Panc1 (cell line): ENCODE data around the gene TTC16. TPM values are rescaled to one million over a fixed set of nuclear protein-coding genes. Genes with fewer than 3 reads are reported as not detected.

Experiments
- ATAC-seq: fragments of 200-7000 bp; cut with Tn5 transposase; 2 replicates; pipeline ENCODE4 v1.9.1; 2020; ENCODE audit warnings: mild to moderate bottlenecking, moderate library complexity
- BruUV-seq: library from RNA; stranded (reverse); fragments of 400-500 nt; replicated peaks from 2 replicates; lab custom pipeline; 2021; lab: Mats Ljungman, UMichigan
- CTCF ChIA-PET: fragments of 300-600 bp; sonication (Branson Sonifier 250); formaldehyde crosslinking; loops from one replicate; lab custom pipeline; 2022; ENCODE audit warnings: antibody characterized with exemption; lab: Charles Lee
- POLR2A ChIA-PET: fragments of 300-600 bp; sonication (Branson Sonifier 250); formaldehyde crosslinking; loops from one replicate; lab custom pipeline; 2022; ENCODE audit warnings: antibody characterized with exemption; lab: Charles Lee
- DNase-seq: peaks from one replicate; pipeline ENCODE4 v3.0.0-alpha.2; 2010; ENCODE audit warnings: low read depth, low spot score
- H3K27ac ChIP-seq: 2 replicates; pipeline ENCODE4 v1.5.1; 2011; ENCODE audit warnings: mild to moderate bottlenecking, low read length, inconsistent platforms
- H3K27me3 ChIP-seq: fragments of 200-500 bp; sonication (Bioruptor generic); 2 replicates; pipeline ENCODE4 v1.6.0; 2014; ENCODE audit warnings: low read length, inconsistent platforms; ENCODE audit not compliant: control insufficient read depth, insufficient read depth
- H3K36me3 ChIP-seq: fragments of 200-500 bp; sonication (Bioruptor generic); 2 replicates; pipeline ENCODE4 v1.5.1; 2014; ENCODE audit warnings: inconsistent platforms, mild to moderate bottlenecking, low read length, moderate library complexity; ENCODE audit not compliant: control insufficient read depth, insufficient read depth
- H3K4me1 ChIP-seq: 2 replicates; pipeline ENCODE4 v1.5.1; 2011; ENCODE audit warnings: inconsistent platforms, mild to moderate bottlenecking, low read length, moderate library complexity; ENCODE audit not compliant: control insufficient read depth, insufficient read depth
- H3K4me3 ChIP-seq, 2 experiments: 2 replicates each; pipeline ENCODE4 v1.5.1; 2011 to 2012; ENCODE audit warnings: low read depth in 2 of 2, low read length in 2 of 2, mild to moderate bottlenecking in 2 of 2, inconsistent platforms in 1 of 2, moderate library complexity in 1 of 2
- H3K9me3 ChIP-seq: fragments of 200-500 bp; sonication (Bioruptor generic); 2 replicates; pipeline ENCODE4 v1.5.1; 2014; ENCODE audit warnings: low read depth, mild to moderate bottlenecking, inconsistent platforms, low read length, moderate library complexity; ENCODE audit not compliant: control insufficient read depth, insufficient read depth
- CTCF ChIP-seq: fragments of 450-650 bp; IDR thresholded peaks from 2 replicates; pipeline ENCODE4 v1.5.1; 2017; ENCODE audit warnings: mild to moderate bottlenecking
- POLR2AphosphoS5 ChIP-seq: IDR thresholded peaks from 2 replicates; pipeline ENCODE4 v1.6.1; 2012; ENCODE audit warnings: mild to moderate bottlenecking, low read depth, low read length, moderate library complexity
- SIN3A ChIP-seq: IDR thresholded peaks from 2 replicates; pipeline ENCODE4 v1.6.1; 2012; ENCODE audit warnings: low read depth, mild to moderate bottlenecking, low read length, moderate library complexity, borderline replicate concordance; ENCODE audit not compliant: insufficient read depth
- TCF7L2 ChIP-seq: IDR thresholded peaks from 2 replicates; pipeline ENCODE4 v1.6.1; 2011; ENCODE audit warnings: mild to moderate bottlenecking, low read depth, low read length, inconsistent platforms
- in situ Hi-C: cut with HindIII; loops from 2 replicates; pipeline ENCODE4 v1.10.0; 2016; ENCODE audit warnings: low sequenced_read_pairs, low pct_unique_long_range_greater_than_20kb
- intact Hi-C: fragments of 100-400 bp; cut with micrococcal nuclease; formaldehyde crosslinking; loops from one replicate; pipeline ENCODE4 v1.10.0; 2022; ENCODE audit not compliant: unreplicated experiment
- total RNA-seq: library from RNA; stranded (reverse); gene quantifications from one replicate; pipeline ENCODE4 v1.2.1, GENCODE V29; 2021; ENCODE audit not compliant: unreplicated experiment
- TF ChIP-seq, protein P1 (sequence below), 2 experiments: IDR thresholded peaks; 2 replicates each; pipeline ENCODE4 v1.6.1; 2011 to 2012; ENCODE audit warnings: low read depth in 2 of 2, control low read depth in 1 of 2, low read length in 1 of 2, mild to moderate bottlenecking in 1 of 2, moderate library complexity in 1 of 2; ENCODE audit not compliant: insufficient read depth in 1 of 2

Gene TTC16
- total RNA-seq, 1 experiment from 2014 or later, result 0.05 TPM

DNA sequence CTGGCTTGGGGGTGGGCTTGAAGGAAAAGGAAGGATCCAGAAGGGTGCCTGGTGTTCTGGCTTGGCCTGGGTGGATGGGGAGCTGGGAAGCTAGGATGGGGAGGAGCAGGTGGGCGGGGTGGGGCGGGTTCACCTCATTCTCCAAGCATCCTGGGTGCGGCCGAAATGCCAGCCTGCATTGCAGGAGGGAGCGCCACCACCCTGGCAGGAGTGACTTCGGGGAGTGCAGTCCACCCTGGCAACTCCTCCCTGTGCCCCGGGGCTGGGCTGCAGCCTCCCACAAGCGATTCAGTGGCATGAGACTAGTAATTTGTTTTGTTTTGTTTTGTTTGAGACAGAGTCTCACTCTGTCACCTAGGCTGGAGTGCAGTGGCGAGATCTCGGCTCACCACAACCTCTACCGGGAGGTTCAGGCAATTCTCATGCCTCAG is 5.5 kb downstream of the TTC16 start:
- ChIA-PET CTCF (interaction anchor here (0.5 to 0.6 kb wide), 2 partner anchors 13 to 42 kb away, joined by 3 read pairs; partner anchors contain the start of gene TOR2A), POLR2A (no interaction called here)
- Histone ChIP-seq H3K4me1 (peaks cover 3% of the 10 kb centered on the region; the same call in 1 of the 2 replicates), H3K36me3 (no peaks in the 10 kb centered on the region), H3K27ac (no peak overlapping the region), H3K27me3 (no peaks in the 10 kb centered on the region), H3K9me3 (no peaks in the 10 kb centered on the region), H3K4me3 (no peak overlapping the region)
- ATAC-seq (peak; percentile 65), DNase-seq (no peak)
- in situ Hi-C loops (no loop called here), intact Hi-C loops (no loop called here)
- TF ChIP-seq CTCF (no peak), SIN3A (no peak), POLR2AphosphoS5 (no peak), TCF7L2 (no peak)
- TF ChIP-seq, protein P1, sequence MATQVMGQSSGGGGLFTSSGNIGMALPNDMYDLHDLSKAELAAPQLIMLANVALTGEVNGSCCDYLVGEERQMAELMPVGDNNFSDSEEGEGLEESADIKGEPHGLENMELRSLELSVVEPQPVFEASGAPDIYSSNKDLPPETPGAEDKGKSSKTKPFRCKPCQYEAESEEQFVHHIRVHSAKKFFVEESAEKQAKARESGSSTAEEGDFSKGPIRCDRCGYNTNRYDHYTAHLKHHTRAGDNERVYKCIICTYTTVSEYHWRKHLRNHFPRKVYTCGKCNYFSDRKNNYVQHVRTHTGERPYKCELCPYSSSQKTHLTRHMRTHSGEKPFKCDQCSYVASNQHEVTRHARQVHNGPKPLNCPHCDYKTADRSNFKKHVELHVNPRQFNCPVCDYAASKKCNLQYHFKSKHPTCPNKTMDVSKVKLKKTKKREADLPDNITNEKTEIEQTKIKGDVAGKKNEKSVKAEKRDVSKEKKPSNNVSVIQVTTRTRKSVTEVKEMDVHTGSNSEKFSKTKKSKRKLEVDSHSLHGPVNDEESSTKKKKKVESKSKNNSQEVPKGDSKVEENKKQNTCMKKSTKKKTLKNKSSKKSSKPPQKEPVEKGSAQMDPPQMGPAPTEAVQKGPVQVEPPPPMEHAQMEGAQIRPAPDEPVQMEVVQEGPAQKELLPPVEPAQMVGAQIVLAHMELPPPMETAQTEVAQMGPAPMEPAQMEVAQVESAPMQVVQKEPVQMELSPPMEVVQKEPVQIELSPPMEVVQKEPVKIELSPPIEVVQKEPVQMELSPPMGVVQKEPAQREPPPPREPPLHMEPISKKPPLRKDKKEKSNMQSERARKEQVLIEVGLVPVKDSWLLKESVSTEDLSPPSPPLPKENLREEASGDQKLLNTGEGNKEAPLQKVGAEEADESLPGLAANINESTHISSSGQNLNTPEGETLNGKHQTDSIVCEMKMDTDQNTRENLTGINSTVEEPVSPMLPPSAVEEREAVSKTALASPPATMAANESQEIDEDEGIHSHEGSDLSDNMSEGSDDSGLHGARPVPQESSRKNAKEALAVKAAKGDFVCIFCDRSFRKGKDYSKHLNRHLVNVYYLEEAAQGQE (IDR thresholded peaks at IDR 0.05; ENCODE audit: insufficient read depth in 1 of 2, low read depth in 2 of 2, low read length in 1 of 2), result no peak
- no TSS peak for BruUV-seq

DNA sequence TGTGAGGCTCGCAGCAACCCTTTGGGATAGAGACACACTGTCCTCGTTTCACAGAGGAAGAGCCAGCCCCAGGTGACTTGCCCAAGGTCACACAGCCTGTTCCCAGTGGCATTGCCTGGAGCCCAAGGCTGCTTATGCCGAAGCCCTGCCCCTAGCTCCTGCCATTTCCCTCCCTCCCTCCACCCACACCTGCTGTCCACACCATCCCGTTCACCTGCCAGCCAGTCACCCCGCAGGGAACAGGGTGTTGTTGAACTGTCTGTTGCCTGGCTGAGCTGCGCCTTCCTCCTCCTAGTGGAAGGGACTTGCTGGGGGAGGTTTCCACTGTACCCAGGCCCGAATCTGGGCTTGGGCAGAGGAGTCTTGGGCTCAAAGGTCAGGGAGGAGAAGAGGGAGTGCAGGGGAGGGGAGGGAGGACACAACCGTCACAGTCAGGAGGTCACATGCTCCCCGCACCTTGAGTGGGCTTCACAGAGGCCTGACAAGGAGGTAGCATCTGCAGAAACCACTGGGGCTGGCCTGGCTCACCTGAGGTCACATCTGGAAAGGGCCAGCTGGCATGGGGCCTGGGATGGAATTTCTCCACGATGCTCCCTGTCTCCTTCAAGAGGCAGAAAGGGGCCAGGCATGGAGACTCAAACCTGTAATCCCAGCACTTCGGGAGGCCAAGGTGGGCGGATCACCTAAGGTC is 6.3 kb downstream of the TTC16 start:
- in situ Hi-C loops, result no loop called here
- ATAC-seq, result no peak; the same call in 1 of the 2 replicates

More for the DNA sequence above, 6.3 kb downstream of the TTC16 start:
- TF ChIP-seq, protein P1 (IDR thresholded peaks at IDR 0.05; ENCODE audit: insufficient read depth in 1 of 2, low read depth in 2 of 2, low read length in 1 of 2), result no peak
- TF ChIP-seq TCF7L2 (no peak), SIN3A (no peak), CTCF (no peak), POLR2AphosphoS5 (no peak)
- intact Hi-C loops, result no loop called here
- Histone ChIP-seq H3K36me3 (no peaks in the 10 kb centered on the region), H3K4me3 (no peak overlapping the region), H3K9me3 (no peaks in the 10 kb centered on the region), H3K4me1 (peaks cover 3% of the 10 kb centered on the region; the same call in 1 of the 2 replicates), H3K27me3 (no peaks in the 10 kb centered on the region), H3K27ac (no peak overlapping the region)
- ChIA-PET CTCF (no interaction called here), POLR2A (no interaction called here)
- no TSS peak for BruUV-seq
- no peak for DNase-seq
